CD14-positive monocyte (primary cell): ENCODE data around the gene CCDC78. TPM values are rescaled to one million over a fixed set of nuclear protein-coding genes. Genes with fewer than 3 reads are reported as not detected.

Experiments used
- DNase-seq, 3 donors: peaks; one replicate each; pipeline ENCODE4 v3.0.0-alpha.2; 2011 to 2022
- H2AFZ ChIP-seq: 2 replicates; pipeline ENCODE4 v1.6.0; 2012; ENCODE audit warnings: mild to moderate bottlenecking, low read depth, low read length, inconsistent platforms; ENCODE audit not compliant: insufficient read depth, poor library complexity, severe bottlenecking
- H3K27ac ChIP-seq, 2 donors: 1 replicate in 1 of 2; 2 replicates in 1 of 2; pipeline ENCODE4 v1.5.1; 2012 to 2013; ENCODE audit warnings: low read length in 2 of 2, control low read depth in 1 of 2, inconsistent platforms in 1 of 2, low read depth in 1 of 2, mild to moderate bottlenecking in 1 of 2
- H3K27me3 ChIP-seq, 2 donors: one replicate each; pipeline versions ENCODE4 v1.6.0 to v1.6.1; 2011 to 2013; ENCODE audit warnings: low read length in 2 of 2; ENCODE audit not compliant: control insufficient read depth in 2 of 2, insufficient read depth in 2 of 2
- H3K36me3 ChIP-seq, 2 donors: replicated peaks in 1 of 2; 1 replicate in 1 of 2; 2 replicates in 1 of 2; pipeline versions ENCODE4 v1.5.1 to v1.6.1; 2012 to 2013; ENCODE audit warnings: low read length in 2 of 2, control low read depth in 1 of 2, inconsistent platforms in 1 of 2, mild to moderate bottlenecking in 1 of 2; ENCODE audit not compliant: insufficient read depth in 2 of 2, control insufficient read depth in 1 of 2
- H3K4me1 ChIP-seq, 2 donors: 1 replicate in 1 of 2; 2 replicates in 1 of 2; pipeline versions ENCODE4 v1.5.1 to v1.6.1; 2012 to 2013; ENCODE audit warnings: low read length in 2 of 2, control low read depth in 1 of 2, inconsistent platforms in 1 of 2, mild to moderate bottlenecking in 1 of 2, moderate library complexity in 1 of 2; ENCODE audit not compliant: insufficient read depth in 2 of 2, control insufficient read depth in 1 of 2
- H3K4me2 ChIP-seq: replicated peaks from 2 replicates; pipeline ENCODE3; 2012; ENCODE audit warnings: low read length, moderate library complexity, mild to moderate bottlenecking; ENCODE audit not compliant: poor library complexity, severe bottlenecking; ENCODE audit errors: extremely low read depth
- H3K4me3 ChIP-seq, 3 experiments: fragments of 200-600 bp in 1 of 3; sonication (generic) in 1 of 3; replicated peaks in 1 of 3; 1 replicate in 2 of 3; 2 replicates in 1 of 3; pipeline ENCODE4 v1.5.1; 2011 to 2013; ENCODE audit warnings: low read length in 3 of 3, mild to moderate bottlenecking in 3 of 3, control low read depth in 2 of 3, low read depth in 2 of 3, inconsistent platforms in 1 of 3, moderate library complexity in 1 of 3
- H3K79me2 ChIP-seq: 2 replicates; pipeline ENCODE4 v1.6.0; 2012; ENCODE audit warnings: mild to moderate bottlenecking, control low read depth, inconsistent platforms, low read length, moderate library complexity; ENCODE audit not compliant: insufficient read depth
- H3K9ac ChIP-seq: 2 replicates; pipeline ENCODE4 v1.6.0; 2017; ENCODE audit warnings: low read length, mild to moderate bottlenecking; ENCODE audit not compliant: insufficient read depth, poor library complexity, severe bottlenecking
- H3K9me3 ChIP-seq, 2 donors: replicated peaks in 1 of 2; 1 replicate in 1 of 2; 2 replicates in 1 of 2; pipeline versions ENCODE4 v1.5.1 to v1.6.1; 2012 to 2013; ENCODE audit warnings: low read length in 2 of 2, control low read depth in 1 of 2; ENCODE audit not compliant: control insufficient read depth in 1 of 2, insufficient read depth in 1 of 2
- H4K20me1 ChIP-seq: 2 replicates; pipeline ENCODE4 v1.6.0; 2012; ENCODE audit warnings: mild to moderate bottlenecking, low read length, control low read depth, moderate library complexity; ENCODE audit not compliant: insufficient read depth
- H3K27ac Mint-ChIP-seq, 7 donors: one replicate each; pipeline ENCODE4 v1.8.0; 2020; ENCODE audit warnings: mild to moderate bottlenecking in 7 of 7, mixed read lengths in 7 of 7, moderate library complexity in 6 of 7, inconsistent platforms in 2 of 7
- H3K27me3 Mint-ChIP-seq, 3 donors: one replicate each; pipeline ENCODE4 v1.8.0; 2021 to 2022; ENCODE audit warnings: low read depth in 3 of 3, mild to moderate bottlenecking in 3 of 3, mixed read lengths in 3 of 3, moderate library complexity in 3 of 3, inconsistent platforms in 1 of 3
- H3K36me3 Mint-ChIP-seq, 2 donors: one replicate each; pipeline ENCODE4 v1.8.0; 2020; ENCODE audit warnings: mixed read lengths in 2 of 2, inconsistent platforms in 1 of 2, mild to moderate bottlenecking in 1 of 2
- H3K4me1 Mint-ChIP-seq: one replicate; pipeline ENCODE4 v1.8.0; 2020; ENCODE audit warnings: mild to moderate bottlenecking, mixed read lengths
- H3K4me3 Mint-ChIP-seq, 2 donors: one replicate each; pipeline ENCODE4 v1.8.0; 2020; ENCODE audit warnings: mild to moderate bottlenecking in 2 of 2, mixed read lengths in 2 of 2, moderate library complexity in 1 of 2
- H3K9me3 Mint-ChIP-seq, 7 donors: one replicate each; pipeline ENCODE4 v1.8.0; 2020 to 2022; ENCODE audit warnings: mixed read lengths in 7 of 7, mild to moderate bottlenecking in 6 of 7, moderate library complexity in 6 of 7, inconsistent platforms in 2 of 7
- WGBS: methylation state at CpG from one replicate; pipeline ENCODE4 v1.1.5; 2013; ENCODE audit warnings: missing lambda C conversion rate; ENCODE audit not compliant: insufficient coverage; 5-methylcytosine and 5-hydroxymethylcytosine counted together
- intact Hi-C, 2 donors: fragments of 100-400 bp; cut with micrococcal nuclease; formaldehyde crosslinking; loops; one replicate each; pipeline versions ENCODE4 v1.15.0 to v1.15.1; 2023
- polyA plus RNA-seq, 3 donors: library from polyadenylated mRNA; depleted of rRNA in 1 of 3; unstranded in 2 of 3; stranded (reverse) in 1 of 3; fragments of 300-500 nt in 2 of 3; fragments of >200 nt in 1 of 3; fragmentation: Illumina TruSeq in 2 of 3; gene quantifications; 1 replicate in 2 of 3; 2 replicates in 1 of 3; pipeline ENCODE4 v1.2.3, GENCODE V29; 2012 to 2021
- TF ChIP-seq, protein P1 (sequence below): fragments of 200-600 bp; IDR thresholded peaks from one replicate; pipeline ENCODE4 v1.8.0; 2022; ENCODE audit warnings: antibody characterized with exemption, mild to moderate bottlenecking

CCDC78 gene
- polyA plus RNA-seq, 3 donors: 0.96 TPM; not detected in 2

DNA sequence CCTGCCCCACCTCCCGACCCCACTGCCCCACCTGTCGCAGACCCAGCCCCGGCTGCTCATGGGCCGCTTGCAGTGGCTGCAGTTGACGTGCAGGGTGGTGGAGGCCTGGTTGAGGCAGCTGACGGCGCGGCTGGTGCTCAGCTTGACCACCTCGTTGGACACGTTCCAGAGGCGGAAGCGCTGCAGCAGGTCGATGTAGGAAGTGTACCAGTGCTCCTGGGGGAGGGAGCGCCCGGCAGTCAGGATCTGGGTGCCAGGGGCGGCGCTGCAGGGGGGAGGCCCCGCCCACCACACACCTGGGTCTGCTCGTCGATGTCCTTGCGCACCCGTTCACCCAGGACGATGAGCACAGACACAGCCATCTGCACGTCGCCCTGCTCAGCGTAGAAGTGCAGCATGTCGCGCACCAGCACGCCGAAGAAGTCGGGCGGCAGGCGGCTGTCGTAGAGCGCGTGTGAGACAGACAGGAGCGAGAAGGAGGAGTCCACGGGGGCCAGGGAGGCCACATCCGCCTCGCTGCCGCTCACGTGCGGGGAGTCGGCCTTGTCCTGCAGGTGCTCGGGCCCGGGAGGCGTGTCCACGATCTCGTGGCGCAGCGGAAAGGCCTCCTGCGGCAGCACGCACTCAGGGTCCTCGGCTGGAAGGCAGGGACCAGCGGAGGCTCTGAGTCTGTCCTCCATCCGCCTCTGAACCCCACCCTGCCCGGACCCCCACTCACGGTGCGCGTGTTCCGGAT is 41.1 kb downstream of the CCDC78 start:
- no peaks in the 10 kb centered on the region for H3K27me3 Mint-ChIP-seq
- peaks cover 26 to 39% of the 10 kb centered on the region in 2 donors for H3K36me3 Mint-ChIP-seq
- H3K27ac ChIP-seq: no peak overlapping the region
- peaks cover 20 to 21% of the 10 kb centered on the region in 2 donors for H3K36me3 ChIP-seq
- no peaks in the 10 kb centered on the region for H3K9me3 Mint-ChIP-seq
- peak overlapping the region; percentile 86 for H3K4me2 ChIP-seq
- peaks cover 45 to 67% of the 10 kb centered on the region in 2 donors for H3K4me1 ChIP-seq
- no peak overlapping the region for H3K4me3 Mint-ChIP-seq
- peaks cover 36% of the 10 kb centered on the region for H4K20me1 ChIP-seq
- intact Hi-C loops: loop anchor here (5.0 kb wide), 2 partner anchors 48 to 98 kb away; partner anchors contain the start of gene METTL26 (in 1 of the 2)
- H3K9ac ChIP-seq: no peak overlapping the region
- DNase-seq: no peak
- H3K27me3 ChIP-seq: no peaks in the 10 kb centered on the region
- H3K9me3 ChIP-seq: no peaks in the 10 kb centered on the region
- H3K27ac Mint-ChIP-seq: peak overlapping the region in 3 of 7 donors; percentile 19 to 55 (median 50)
- H3K4me1 Mint-ChIP-seq: peaks cover 33% of the 10 kb centered on the region
- H3K4me3 ChIP-seq: no peak overlapping the region
- TF ChIP-seq, protein P1, sequence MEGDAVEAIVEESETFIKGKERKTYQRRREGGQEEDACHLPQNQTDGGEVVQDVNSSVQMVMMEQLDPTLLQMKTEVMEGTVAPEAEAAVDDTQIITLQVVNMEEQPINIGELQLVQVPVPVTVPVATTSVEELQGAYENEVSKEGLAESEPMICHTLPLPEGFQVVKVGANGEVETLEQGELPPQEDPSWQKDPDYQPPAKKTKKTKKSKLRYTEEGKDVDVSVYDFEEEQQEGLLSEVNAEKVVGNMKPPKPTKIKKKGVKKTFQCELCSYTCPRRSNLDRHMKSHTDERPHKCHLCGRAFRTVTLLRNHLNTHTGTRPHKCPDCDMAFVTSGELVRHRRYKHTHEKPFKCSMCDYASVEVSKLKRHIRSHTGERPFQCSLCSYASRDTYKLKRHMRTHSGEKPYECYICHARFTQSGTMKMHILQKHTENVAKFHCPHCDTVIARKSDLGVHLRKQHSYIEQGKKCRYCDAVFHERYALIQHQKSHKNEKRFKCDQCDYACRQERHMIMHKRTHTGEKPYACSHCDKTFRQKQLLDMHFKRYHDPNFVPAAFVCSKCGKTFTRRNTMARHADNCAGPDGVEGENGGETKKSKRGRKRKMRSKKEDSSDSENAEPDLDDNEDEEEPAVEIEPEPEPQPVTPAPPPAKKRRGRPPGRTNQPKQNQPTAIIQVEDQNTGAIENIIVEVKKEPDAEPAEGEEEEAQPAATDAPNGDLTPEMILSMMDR: no peak
- no peak overlapping the region for H2AFZ ChIP-seq
- H3K79me2 ChIP-seq: peaks cover 33% of the 10 kb centered on the region
- 94% methylated on average over 60 of the region's 61 CpGs for WGBS

DNA sequence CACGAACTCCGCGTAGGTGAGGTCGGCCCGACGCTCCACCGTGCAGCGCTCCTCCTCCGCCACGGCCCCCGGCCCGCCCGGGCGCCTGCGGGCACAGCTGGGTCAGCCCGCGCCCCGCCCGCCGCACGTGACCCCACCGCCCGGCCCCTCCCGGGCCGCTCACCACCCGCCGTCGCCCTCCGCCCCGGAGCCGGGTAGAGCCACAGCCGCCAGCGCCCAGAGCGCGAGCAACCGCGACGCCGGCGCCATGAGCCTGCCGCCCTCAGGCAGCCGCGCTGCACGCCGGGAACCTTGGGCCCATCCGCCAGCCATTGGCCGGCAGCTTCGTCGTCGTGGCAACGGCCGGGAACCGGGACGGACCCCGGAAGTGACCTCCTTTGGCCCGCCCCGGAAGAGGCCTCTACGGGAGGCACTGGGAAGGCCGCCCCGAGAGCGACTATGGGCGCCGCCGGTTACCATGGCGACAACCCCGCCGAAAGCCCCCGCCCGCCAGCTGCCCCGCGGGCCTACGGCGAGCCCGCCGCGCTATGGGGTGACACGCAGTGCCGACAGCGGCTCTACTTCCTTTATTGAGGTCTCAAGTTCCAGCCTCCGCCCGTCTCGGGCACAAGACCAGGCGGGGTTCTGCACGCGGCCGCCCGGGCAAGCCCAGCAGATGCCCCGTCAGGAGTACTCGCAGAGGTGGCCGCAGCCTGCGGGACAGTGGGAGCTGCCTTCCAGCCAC is 42.0 kb downstream of the CCDC78 start, which contains the start of gene JMJD8:
Gene JMJD8 (minus strand): TSS at position 264 of the 724 bp plus-strand sequence. CDS start 15 bp downstream, at position 249.
- H3K4me3 ChIP-seq: peak within 1 kb of the TSS; percentile 41 to 78 (median 52)
- peak within 1 kb of the TSS; percentile 57 for H3K9ac ChIP-seq
- no peaks in the 10 kb centered on the region for H3K9me3 ChIP-seq
- WGBS: 1% methylated on average over 91 of the region's 91 CpGs
- peak within 1 kb of the TSS; percentile 54 to 90 (median 88) for H3K27ac Mint-ChIP-seq
- peak within 1 kb of the TSS; percentile 73 to 79 for H3K4me3 Mint-ChIP-seq
- peaks cover 33% of the 10 kb centered on the region for H3K79me2 ChIP-seq
- peak; percentile 94 to 97 (median 97) for DNase-seq
- no peaks in the 10 kb centered on the region for H3K27me3 ChIP-seq
- peaks cover 26 to 39% of the 10 kb centered on the region in 2 donors for H3K36me3 Mint-ChIP-seq
- no peaks in the 10 kb centered on the region for H3K9me3 Mint-ChIP-seq
- H3K27ac ChIP-seq: peak within 1 kb of the TSS; percentile 48 to 69
- intact Hi-C loops: loop anchor here (5.0 kb wide), 2 partner anchors 47 to 97 kb away; partner anchors contain the start of gene METTL26 (in 1 of the 2)
- peaks cover 41 to 66% of the 10 kb centered on the region in 2 donors for H3K4me1 ChIP-seq
- peaks cover 30% of the 10 kb centered on the region for H3K4me1 Mint-ChIP-seq
- peaks cover 20 to 21% of the 10 kb centered on the region in 2 donors for H3K36me3 ChIP-seq
- peak within 1 kb of the TSS; percentile 86 for H3K4me2 ChIP-seq
- TF ChIP-seq, protein P1: no peak
- H2AFZ ChIP-seq: peak within 1 kb of the TSS; percentile 76
- peaks cover 36% of the 10 kb centered on the region for H4K20me1 ChIP-seq
- H3K27me3 Mint-ChIP-seq: peaks cover 0 to 2% (median 0%) of the 10 kb centered on the region in 3 donors
